ENCODE results near the gene TMEM33.
"Not testable (repeated sequence)": the region's sequence is repeated elsewhere in the genome, so short reads cannot be mapped to it uniquely, and the experiment has no call there.

Gene TMEM33

DNA sequence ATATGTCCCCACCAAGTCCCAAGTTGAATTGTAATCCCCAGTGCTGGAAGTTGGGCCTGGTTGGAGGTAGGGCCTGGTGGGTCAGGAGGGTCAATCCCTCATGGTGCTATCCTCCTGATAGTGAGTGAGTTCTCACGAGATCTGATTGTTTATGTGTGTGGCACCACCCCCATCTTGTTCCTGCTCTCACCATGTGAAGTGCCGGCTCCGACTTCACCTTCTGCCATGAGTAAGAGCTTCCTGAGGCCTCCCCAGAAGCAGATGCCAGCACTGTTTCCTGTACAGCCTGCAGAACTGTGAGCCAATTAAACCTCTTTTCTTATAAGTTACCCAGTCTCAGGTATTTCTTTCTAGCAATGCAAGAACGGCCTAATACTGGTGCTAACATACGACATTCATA is 22.7 kb upstream of the TMEM33 start:
- Histone ChIP-seq H4K20me1 (no peaks in the 10 kb centered on the region), H3K4me1 (peaks cover 0 to 14% (median 0%) of the 10 kb centered on the region in 10 experiments; a peak in 3 of 20 replicates), H3K27ac (no peak overlapping the region), H3K4me3 (no peak overlapping the region), H3K4me2 (peak overlapping the region in 1 of 11 experiments; percentile 51; a peak in 2 of 22 replicates), H3K9me3 (replicated peaks in 1 of 11) (no peaks in the 10 kb centered on the region), H3K27me3 (no peaks in the 10 kb centered on the region), H3K36me3 (no peaks in the 10 kb centered on the region), H3K9ac (no peak overlapping the region)
- no peak for TF ChIP-seq Cebpa-rat (IDR thresholded peaks at IDR 0.05)

DNA sequence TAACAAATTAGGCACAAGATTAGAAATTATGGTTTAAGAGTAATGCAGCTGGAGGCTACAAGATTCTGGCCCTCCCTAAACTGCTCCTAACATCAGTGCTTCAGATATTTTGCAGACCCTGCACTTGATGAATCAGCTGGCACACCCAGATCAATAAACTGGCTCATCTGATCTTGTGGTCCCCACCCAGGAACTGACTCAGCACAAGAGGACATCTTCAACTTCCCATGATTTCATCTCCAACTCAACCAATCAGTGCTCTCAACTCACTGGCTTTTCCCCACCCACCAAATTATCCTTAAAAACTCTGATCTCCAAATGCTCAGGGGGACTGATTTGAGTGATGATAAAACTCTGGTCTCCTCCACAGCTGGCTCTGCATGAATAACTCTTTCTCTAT is 21.7 kb upstream of the TMEM33 start:
- no peaks in the 10 kb centered on the region for H4K20me1 ChIP-seq
- H3K9ac ChIP-seq = no peak overlapping the region
- no peaks in the 10 kb centered on the region for H3K27me3 ChIP-seq
- no peaks in the 10 kb centered on the region for H3K36me3 ChIP-seq
- peak overlapping the region in 4 of 11 experiments; percentile 13 to 51 (median 23); a peak in 5 of 22 replicates for H3K4me2 ChIP-seq
- H3K4me1 ChIP-seq = peaks cover 0 to 14% (median 0%) of the 10 kb centered on the region in 10 experiments; a peak in 3 of 20 replicates
- H3K27ac ChIP-seq = no peak overlapping the region
- no peak overlapping the region for H3K4me3 ChIP-seq
- no peak for TF ChIP-seq Cebpa-rat (IDR thresholded peaks at IDR 0.05)
- H3K9me3 ChIP-seq (replicated peaks in 1 of 11) = 0 out of 22 replicates have a peak, but pooled peaks cover 0 to 3% (median 0%) of the 10 kb centered on the region in 11 experiments

DNA sequence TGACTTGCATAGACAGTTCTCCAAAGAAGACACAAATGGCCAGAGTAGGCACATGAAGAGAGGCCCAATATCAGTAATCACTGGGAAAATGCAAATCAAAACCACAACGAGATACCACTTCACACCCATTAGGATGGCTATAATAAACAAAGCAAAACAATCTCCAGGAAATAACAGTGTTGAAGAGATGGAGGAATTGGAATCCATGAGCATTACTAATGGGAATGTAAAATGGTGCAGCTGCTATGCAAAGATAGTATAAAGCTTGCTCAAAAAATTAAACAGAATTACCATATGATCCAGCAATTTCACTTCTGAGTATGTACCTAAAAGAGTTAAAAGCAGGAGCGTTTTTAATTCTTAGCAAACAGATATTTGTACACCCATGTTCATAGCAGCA is 17.0 kb upstream of the TMEM33 start:
- no peak overlapping the region for H3K27ac ChIP-seq
- H3K9ac ChIP-seq = no peak overlapping the region
- H3K27me3 ChIP-seq = no peaks in the 10 kb centered on the region
- H3K4me1 ChIP-seq = peaks cover 0 to 5% (median 0%) of the 10 kb centered on the region in 10 experiments; a peak in 3 of 20 replicates
- H3K4me3 ChIP-seq = no peak overlapping the region
- no peak for TF ChIP-seq Cebpa-rat (IDR thresholded peaks at IDR 0.05)
- no peak overlapping the region for H3K4me2 ChIP-seq
- no peaks in the 10 kb centered on the region for H4K20me1 ChIP-seq
- H3K9me3 ChIP-seq (replicated peaks in 1 of 11) = peaks cover 28 to 39% (median 36%) of the 10 kb centered on the region in 11 experiments
- H3K36me3 ChIP-seq = no peaks in the 10 kb centered on the region

DNA sequence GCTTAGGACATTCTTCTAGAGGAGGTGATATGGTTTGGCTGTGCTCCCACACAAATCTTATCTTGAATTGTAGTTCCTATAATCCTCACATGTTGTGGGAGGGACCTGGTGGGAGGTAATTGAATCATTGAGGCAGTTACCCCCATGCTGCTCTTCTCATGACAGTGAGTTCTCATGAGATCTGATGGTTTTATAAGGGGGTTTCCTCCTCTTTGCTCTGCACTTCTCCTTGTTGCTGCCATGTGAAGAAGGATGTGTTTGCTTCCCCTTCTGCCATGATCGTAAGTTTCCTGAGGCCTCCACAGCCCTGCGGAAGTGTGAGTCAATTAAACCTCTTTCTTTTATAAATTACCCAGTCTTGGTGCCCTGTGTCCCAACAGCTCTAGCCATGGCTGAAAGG is 14.8 kb upstream of the TMEM33 start:
- H3K36me3 ChIP-seq, H3K27ac ChIP-seq, H3K9ac ChIP-seq, H3K4me2 ChIP-seq, H3K4me3 ChIP-seq, H3K4me1 ChIP-seq, H4K20me1 ChIP-seq, H3K27me3 ChIP-seq: not testable (repeated sequence)
- H3K9me3 ChIP-seq (replicated peaks in 1 of 11) = peaks cover 28 to 43% (median 36%) of the 10 kb centered on the region in 11 experiments

DNA sequence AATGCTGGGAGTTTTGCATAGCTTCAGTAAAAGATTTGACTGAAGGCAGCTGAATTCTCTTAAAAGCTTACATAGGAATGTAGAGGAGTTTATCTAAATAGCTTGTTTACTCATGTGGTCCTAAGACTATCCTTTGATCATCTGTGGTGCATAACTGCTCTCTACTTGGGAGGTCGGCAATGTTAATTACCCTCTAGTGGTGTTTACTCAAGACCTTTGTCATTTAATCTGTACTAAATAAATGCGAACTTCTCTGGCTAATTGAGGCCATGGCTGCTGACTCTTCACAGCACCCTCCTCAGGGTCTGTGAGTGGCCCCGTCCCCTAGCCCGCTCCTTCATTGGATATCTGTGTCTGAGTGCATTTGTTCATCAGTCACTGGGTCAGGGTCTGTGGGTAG is 13.8 kb upstream of the TMEM33 start:
- Histone ChIP-seq H4K20me1 (no peaks in the 10 kb centered on the region), H3K27ac (no peak overlapping the region), H3K9ac (no peak overlapping the region), H3K9me3 (replicated peaks in 1 of 11) (peaks cover 28 to 43% (median 36%) of the 10 kb centered on the region in 11 experiments), H3K4me2 (no peak overlapping the region), H3K4me3 (no peak overlapping the region), H3K27me3 (no peaks in the 10 kb centered on the region), H3K4me1 (no peaks in the 10 kb centered on the region), H3K36me3 (no peaks in the 10 kb centered on the region)
- no peak for TF ChIP-seq Cebpa-rat (IDR thresholded peaks at IDR 0.05)

DNA sequence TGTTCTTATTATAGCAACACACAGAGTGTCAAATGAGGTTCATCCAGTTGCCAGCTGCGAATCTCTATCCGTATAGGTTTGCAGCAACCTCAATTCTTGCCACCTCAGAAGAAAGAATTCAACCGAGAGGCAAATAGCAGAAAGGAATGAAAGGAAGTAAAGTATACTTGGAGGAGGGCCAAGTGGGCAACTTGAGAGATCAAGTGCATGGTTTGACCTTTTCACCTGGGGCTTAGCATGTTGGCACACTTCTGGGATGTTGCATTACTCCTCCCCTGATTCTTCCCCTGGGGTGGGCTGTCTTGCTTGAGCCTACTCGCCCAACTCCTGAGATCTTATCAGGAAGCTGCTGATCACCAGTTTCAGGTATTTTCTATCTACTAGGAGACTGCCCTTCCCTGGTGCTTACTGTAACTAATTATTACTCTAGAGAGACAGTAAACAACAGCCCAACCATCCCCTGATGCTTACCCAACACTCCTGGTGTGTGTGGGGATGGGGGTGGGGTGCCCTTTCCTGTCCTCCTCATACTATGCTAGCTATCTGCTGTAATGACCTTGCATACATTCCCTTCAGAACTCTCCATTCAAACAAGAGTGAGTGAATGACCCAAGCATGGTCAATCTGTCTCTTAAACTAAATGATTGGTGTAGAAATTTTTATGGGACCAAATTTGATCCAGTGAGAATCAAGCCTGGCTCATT is 7.3 kb upstream of the TMEM33 start:
- no peak for TF ChIP-seq Cebpa-rat (IDR thresholded peaks at IDR 0.05)
- no peak overlapping the region for H3K27ac ChIP-seq
- H3K4me1 ChIP-seq = no peaks in the 10 kb centered on the region
- no peak overlapping the region for H3K9ac ChIP-seq
- peaks cover 0 to 7% (median under 1%) of the 10 kb centered on the region in 11 experiments; a peak in 6 of 22 replicates for H3K9me3 ChIP-seq (replicated peaks in 1 of 11)
- H3K4me3 ChIP-seq = no peak overlapping the region
- no peak overlapping the region for H3K4me2 ChIP-seq
- no peaks in the 10 kb centered on the region for H3K27me3 ChIP-seq
- H4K20me1 ChIP-seq = no peaks in the 10 kb centered on the region
- H3K36me3 ChIP-seq = no peaks in the 10 kb centered on the region

DNA sequence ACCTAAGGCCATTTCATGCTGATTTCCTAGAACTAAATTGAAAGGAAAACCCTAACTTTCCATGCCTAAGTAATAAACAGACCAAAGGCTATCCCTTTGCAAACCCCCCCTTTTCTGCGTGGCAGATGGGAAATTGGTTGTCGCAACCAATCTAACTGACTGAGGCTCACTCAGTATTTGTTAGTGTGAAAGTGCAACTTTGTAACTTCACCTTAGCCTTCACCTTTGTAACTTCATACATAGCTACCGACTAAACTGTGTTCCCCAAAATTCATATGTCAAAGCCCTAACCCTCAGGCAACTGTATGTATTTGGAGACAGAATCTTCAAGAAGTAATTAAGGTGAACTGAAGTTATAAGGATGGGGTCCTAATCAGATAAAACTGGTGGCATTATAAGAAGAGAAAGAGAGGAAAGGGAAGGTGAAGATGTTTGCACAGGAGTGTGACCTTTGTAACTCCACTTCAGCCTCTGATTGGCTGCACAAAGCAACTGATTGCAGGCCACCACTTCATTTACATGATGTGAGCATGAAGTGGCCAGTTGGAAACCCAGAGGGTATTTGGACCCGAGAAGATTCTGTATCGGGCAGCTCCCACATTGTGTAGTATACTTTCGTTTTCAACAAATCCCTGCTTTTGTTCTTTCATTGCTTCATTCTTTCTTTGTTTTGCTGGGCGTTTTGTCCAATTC is 4.9 kb upstream of the TMEM33 start:
- H3K27me3 ChIP-seq = no peaks in the 10 kb centered on the region
- H3K36me3 ChIP-seq = no peaks in the 10 kb centered on the region
- peaks cover 0 to 5% (median 0%) of the 10 kb centered on the region in 11 experiments; a peak in 2 of 22 replicates for H3K9me3 ChIP-seq (replicated peaks in 1 of 11)
- peaks cover 0 to 6% (median 0%) of the 10 kb centered on the region in 10 experiments; a peak in 4 of 20 replicates for H3K4me1 ChIP-seq
- no peak overlapping the region for H3K4me3 ChIP-seq
- H3K9ac ChIP-seq = no peak overlapping the region
- TF ChIP-seq Cebpa-rat (IDR thresholded peaks at IDR 0.05) = no peak
- peaks cover 0 to under 1% (median 0%) of the 10 kb centered on the region in 11 experiments; a peak in 1 of 22 replicates for H4K20me1 ChIP-seq
- H3K27ac ChIP-seq = no peak overlapping the region
- H3K4me2 ChIP-seq = no peak overlapping the region

DNA sequence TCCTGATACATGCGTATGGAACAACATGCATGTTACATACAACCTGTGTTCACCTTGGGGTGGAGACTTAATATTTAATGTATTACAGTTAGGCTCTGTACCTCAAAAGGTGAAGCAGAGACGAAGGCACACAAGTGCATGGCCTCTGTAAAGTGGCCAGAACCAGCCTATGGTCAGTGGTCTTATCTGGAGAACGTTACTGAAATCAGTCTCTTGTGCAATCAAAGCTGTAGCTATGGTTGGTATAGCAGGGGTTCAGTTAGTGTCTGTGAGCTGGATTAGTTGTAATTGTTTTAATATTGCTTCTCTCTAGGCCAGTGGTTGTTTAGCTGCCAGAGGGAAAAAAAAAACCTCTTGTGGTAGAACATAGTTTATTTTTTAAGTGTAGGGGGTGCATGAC is 2.2 kb upstream of the TMEM33 start:
- H3K4me3 ChIP-seq = no peak overlapping the region
- peaks cover 0 to 20% (median 7%) of the 10 kb centered on the region in 11 experiments; a peak in 12 of 22 replicates for H3K36me3 ChIP-seq
- H3K4me1 ChIP-seq = peaks cover 15 to 26% (median 19%) of the 10 kb centered on the region in 10 experiments
- no peak overlapping the region for H3K27ac ChIP-seq
- peaks cover 0 to 5% (median 0%) of the 10 kb centered on the region in 11 experiments; a peak in 2 of 22 replicates for H3K9me3 ChIP-seq (replicated peaks in 1 of 11)
- H3K9ac ChIP-seq = no peak overlapping the region
- H3K27me3 ChIP-seq = no peaks in the 10 kb centered on the region
- TF ChIP-seq Cebpa-rat (IDR thresholded peaks at IDR 0.05) = no peak
- H3K4me2 ChIP-seq = no peak overlapping the region
- H4K20me1 ChIP-seq = peaks cover 6 to 26% (median 21%) of the 10 kb centered on the region in 11 experiments; a peak in 16 of 22 replicates

DNA sequence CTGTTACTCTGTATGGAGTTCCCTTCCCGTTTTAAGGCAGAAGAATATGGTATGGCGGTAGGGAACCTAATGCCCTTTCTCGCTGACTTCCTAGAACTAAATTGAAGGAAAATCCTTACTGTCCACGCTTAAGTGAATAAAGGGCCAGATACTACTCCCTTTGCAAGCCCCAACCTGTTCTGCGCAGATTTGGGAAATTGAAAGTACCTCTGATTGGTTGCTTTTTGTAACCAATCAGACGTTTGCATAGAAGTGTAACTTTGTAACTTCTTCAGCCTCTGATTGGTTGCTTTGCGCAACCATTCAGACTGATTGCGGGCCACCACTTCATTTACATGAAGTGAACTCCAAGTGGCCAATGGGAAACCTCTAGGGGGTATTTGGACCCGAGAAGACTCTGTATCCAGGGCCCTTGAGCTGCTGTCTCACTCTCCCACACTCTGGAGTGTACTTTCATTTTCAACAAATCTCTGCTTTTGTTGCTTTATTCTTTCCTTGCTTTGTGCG is 1.2 kb upstream of the TMEM33 start:
- H3K4me3 ChIP-seq = 0 out of 20 replicates have a peak overlapping the region, but pooled peaks of 1 of the 10 experiments have one; percentile 91
- peak overlapping the region in 2 of 11 experiments; percentile 41 to 64; a peak in 2 of 22 replicates for H3K4me2 ChIP-seq
- no peak; a peak in 1 of 22 replicates for TF ChIP-seq Cebpa-rat (IDR thresholded peaks at IDR 0.05)
- H3K9ac ChIP-seq = no peak overlapping the region
- H3K27me3 ChIP-seq = no peaks in the 10 kb centered on the region
- peaks cover 7 to 36% (median 31%) of the 10 kb centered on the region in 11 experiments; a peak in 20 of 22 replicates for H4K20me1 ChIP-seq
- peaks cover 17 to 37% (median 25%) of the 10 kb centered on the region in 10 experiments for H3K4me1 ChIP-seq
- H3K9me3 ChIP-seq (replicated peaks in 1 of 11) = peaks cover 0 to 5% (median 0%) of the 10 kb centered on the region in 11 experiments; a peak in 2 of 22 replicates
- no peak overlapping the region for H3K27ac ChIP-seq
- peaks cover 6 to 30% (median 14%) of the 10 kb centered on the region in 11 experiments for H3K36me3 ChIP-seq

Data from BLaER1 treated with 17β-estradiol and CSF1 and Interleukin-3, amounts not matched to agents 10 nM and 100 nM (cell line).